GM23248 (cell line): ENCODE data around the gene MRTFB. TPM values are rescaled to one million over a fixed set of nuclear protein-coding genes. Genes with fewer than 3 reads are reported as not detected.

ENCODE experiments used
- DNase-seq: peaks from one replicate; pipeline ENCODE4 v3.0.0-alpha.2; 2015
- H2AFZ ChIP-seq: fragments of 200-600 bp; sonication (generic); 2 replicates; pipeline ENCODE4 v1.6.1; 2016; ENCODE audit warnings: antibody characterized with exemption
- H3F3A ChIP-seq: fragments of 200-600 bp; sonication (generic); 2 replicates; pipeline ENCODE4 v1.6.1; 2016; ENCODE audit warnings: mild to moderate bottlenecking, antibody characterized with exemption, mixed run types; ENCODE audit not compliant: insufficient read depth
- H3K27ac ChIP-seq: fragments of 200-600 bp; sonication (generic); 2 replicates; pipeline ENCODE4 v1.5.1; 2016; ENCODE audit warnings: mild to moderate bottlenecking
- H3K27me3 ChIP-seq: fragments of 200-600 bp; sonication (generic); replicated peaks from 2 replicates; pipeline ENCODE4 v1.6.1; 2016; ENCODE audit warnings: mild to moderate bottlenecking; ENCODE audit not compliant: insufficient read depth
- H3K36me3 ChIP-seq: fragments of 200-600 bp; sonication (generic); 2 replicates; pipeline ENCODE4 v1.6.1; 2016; ENCODE audit warnings: low read depth, mild to moderate bottlenecking
- H3K4me1 ChIP-seq: fragments of 200-600 bp; sonication (generic); 2 replicates; pipeline ENCODE4 v1.6.1; 2016; ENCODE audit warnings: mild to moderate bottlenecking; ENCODE audit not compliant: insufficient read depth
- H3K4me2 ChIP-seq: fragments of 200-600 bp; sonication (generic); one replicate; pipeline ENCODE4 v1.6.1; 2016; ENCODE audit warnings: mild to moderate bottlenecking; ENCODE audit not compliant: unreplicated experiment
- H3K4me3 ChIP-seq: fragments of 200-600 bp; sonication (generic); 2 replicates; pipeline ENCODE4 v1.5.1; 2016; ENCODE audit warnings: mild to moderate bottlenecking
- H3K79me2 ChIP-seq: fragments of 200-600 bp; sonication (generic); 2 replicates; pipeline ENCODE4 v1.6.1; 2016; ENCODE audit warnings: mild to moderate bottlenecking; ENCODE audit not compliant: insufficient read depth
- H3K9ac ChIP-seq: fragments of 200-600 bp; sonication (generic); 2 replicates; pipeline ENCODE4 v1.6.1; 2016; ENCODE audit warnings: mild to moderate bottlenecking
- H3K9me2 ChIP-seq: fragments of 200-600 bp; sonication (generic); 2 replicates; pipeline ENCODE4 v1.6.1; 2016; ENCODE audit warnings: mixed run types, mild to moderate bottlenecking, moderate library complexity; ENCODE audit not compliant: insufficient read depth
- H3K9me3 ChIP-seq: fragments of 200-600 bp; sonication (generic); one replicate; pipeline ENCODE4 v1.6.1; 2017; ENCODE audit warnings: low read depth
- H4K20me1 ChIP-seq: fragments of 200-600 bp; sonication (generic); 2 replicates; pipeline ENCODE4 v1.6.0; 2016; ENCODE audit not compliant: insufficient read depth
- EZH2 ChIP-seq: fragments of 200-600 bp; sonication (generic); IDR thresholded peaks from 2 replicates; pipeline ENCODE4 v1.6.1; 2018; ENCODE audit warnings: antibody characterized with exemption, mild to moderate bottlenecking; ENCODE audit not compliant: insufficient read depth, poor library complexity, severe bottlenecking
- EZH2phosphoT487 ChIP-seq: fragments of 200-600 bp; sonication (generic); IDR thresholded peaks from 2 replicates; pipeline ENCODE4 v1.6.1; 2018; ENCODE audit warnings: antibody characterized with exemption, moderate library complexity, mild to moderate bottlenecking, low read depth; ENCODE audit not compliant: insufficient read depth
- WGBS, 2 experiments: methylation state at CpG; one replicate each; pipeline ENCODE4 v1.1.6; 2015 to 2017; ENCODE audit warnings: low lambda C conversion rate in 2 of 2, low coverage in 1 of 2; ENCODE audit errors: missing lambda C conversion rate in 2 of 2; 5-methylcytosine and 5-hydroxymethylcytosine counted together
- in situ Hi-C: fragments of 300-500 bp; cut with MboI; formaldehyde crosslinking; loops from 2 replicates; pipeline ENCODE4 v1.15.0; 2020
- polyA plus RNA-seq: library from polyadenylated mRNA; unstranded; fragments of >200 nt; fragmentation: Nextera tagmentation; extraction: Ambion mirVana; gene quantifications from 2 replicates; pipeline ENCODE4 v1.2.1, GENCODE V29; 2016
- total RNA-seq: library from RNA; depleted of rRNA; stranded (reverse); fragments of >200 nt; shearing (Covaris generic); gene quantifications from 2 replicates; pipeline ENCODE4 v1.2.3, GENCODE V29; 2014

Gene MRTFB
- total and polyA plus RNA-seq, 2 experiments from 2014 or later, result 3.1 to 5.1 TPM

DNA sequence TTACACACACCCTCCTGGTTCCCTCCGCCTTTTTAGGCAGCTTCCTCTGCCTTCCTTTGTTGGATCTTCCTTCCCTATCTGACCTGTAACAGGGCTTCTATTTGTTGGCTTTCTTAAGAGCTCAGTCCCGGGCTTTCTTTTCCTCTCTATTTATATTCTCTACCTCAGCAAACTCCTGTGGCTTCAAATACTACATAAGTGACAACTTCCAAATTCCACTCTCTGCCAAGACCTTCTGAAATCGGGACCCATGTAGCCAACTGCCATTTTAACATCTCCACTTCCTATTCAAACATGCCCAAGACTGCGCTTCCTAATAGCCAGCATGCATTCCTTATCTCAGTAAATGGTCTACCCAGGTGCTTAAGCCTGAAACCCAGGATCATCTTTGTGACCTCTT is 128.1 kb downstream of the MRTFB start:
- no peak overlapping the region for H3K9ac ChIP-seq
- no peaks in the 10 kb centered on the region for H3K79me2 ChIP-seq

DNA sequence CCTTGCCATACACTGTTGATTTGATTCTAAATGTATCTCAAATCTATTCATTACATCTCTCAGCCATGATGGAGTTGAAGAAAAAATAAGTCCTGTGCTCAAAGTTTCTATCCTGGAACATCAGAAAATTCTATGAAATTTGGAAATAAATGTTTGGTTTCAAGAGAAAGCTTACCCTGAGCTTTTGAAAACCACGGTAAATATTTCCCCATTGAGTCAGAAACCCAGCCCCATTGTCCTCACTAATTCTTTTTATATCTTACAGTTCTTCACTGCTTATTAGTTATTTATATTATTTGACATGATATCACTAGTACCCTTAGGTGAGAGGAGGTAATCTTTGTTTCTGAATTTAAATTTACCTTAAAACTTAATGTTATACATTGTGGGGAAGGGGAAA is 128.5 kb downstream of the MRTFB start:
- no peaks in the 10 kb centered on the region for H3K79me2 ChIP-seq
- no peaks in the 10 kb centered on the region for H3K9me2 ChIP-seq
- WGBS, 2 experiments, result 92 to 98% methylated on average over 1 of the region's 1 CpG
- H2AFZ ChIP-seq, result no peak overlapping the region
- no peak for TF ChIP-seq EZH2
- TF ChIP-seq EZH2phosphoT487, result no peak
- no peaks in the 10 kb centered on the region for H3K36me3 ChIP-seq
- no peaks in the 10 kb centered on the region for H3K9me3 ChIP-seq
- no peak overlapping the region for H3K4me3 ChIP-seq
- peaks cover 8% of the 10 kb centered on the region for H3K4me1 ChIP-seq
- H3K4me2 ChIP-seq, result no peak overlapping the region
- H3K27me3 ChIP-seq, result no peaks in the 10 kb centered on the region
- H4K20me1 ChIP-seq, result no peaks in the 10 kb centered on the region
- DNase-seq, result peak; percentile 23
- in situ Hi-C loops, result loop anchor here (25.0 kb wide), 1 partner anchor 262 kb away; no protein-coding TSS in a partner anchor
- no peak overlapping the region for H3K9ac ChIP-seq
- H3K27ac ChIP-seq, result no peak overlapping the region
- no peaks in the 10 kb centered on the region for H3F3A ChIP-seq

More for the DNA sequence above, 128.1 kb downstream of the MRTFB start:
- 94 to 98% methylated on average over 4 of the region's 4 CpGs for WGBS, 2 experiments
- Histone ChIP-seq H3K4me3 (no peak overlapping the region), H3K4me1 (peaks cover 8% of the 10 kb centered on the region), H3K9me2 (no peaks in the 10 kb centered on the region), H3F3A (no peaks in the 10 kb centered on the region), H4K20me1 (no peaks in the 10 kb centered on the region), H3K27me3 (no peaks in the 10 kb centered on the region), H3K36me3 (no peaks in the 10 kb centered on the region), H3K27ac (no peak overlapping the region), H2AFZ (no peak overlapping the region), H3K4me2 (no peak overlapping the region), H3K9me3 (no peaks in the 10 kb centered on the region)
- no peak for DNase-seq
- in situ Hi-C loops, result no loop called here
- TF ChIP-seq EZH2phosphoT487 (no peak), EZH2 (no peak)

DNA sequence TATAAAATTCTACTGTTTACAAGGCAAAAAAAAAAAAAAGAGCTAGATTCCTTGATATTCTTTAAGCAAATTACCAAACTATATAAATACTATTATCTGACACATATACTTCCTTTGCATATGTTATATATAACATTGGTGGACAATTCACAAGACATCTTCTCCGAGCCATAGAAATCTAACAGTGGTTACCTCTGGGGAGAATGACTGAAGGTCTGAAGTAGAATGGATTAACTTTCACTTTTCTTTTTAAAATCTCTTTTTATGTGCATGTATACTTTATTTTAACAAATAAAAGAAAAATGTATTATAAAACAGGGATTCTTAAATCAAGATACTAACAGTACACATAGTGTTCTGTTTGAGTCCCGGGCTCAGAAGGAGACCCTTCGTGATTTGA is 131.0 kb downstream of the MRTFB start:
- Histone ChIP-seq H3K4me2 (no peak overlapping the region), H4K20me1 (no peaks in the 10 kb centered on the region), H3K27me3 (no peaks in the 10 kb centered on the region), H3K27ac (no peak overlapping the region), H3F3A (no peaks in the 10 kb centered on the region), H3K4me1 (peaks cover 8% of the 10 kb centered on the region), H3K79me2 (no peaks in the 10 kb centered on the region), H3K9me3 (no peaks in the 10 kb centered on the region), H3K4me3 (no peak overlapping the region), H3K9me2 (no peaks in the 10 kb centered on the region), H2AFZ (no peak overlapping the region), H3K36me3 (no peaks in the 10 kb centered on the region), H3K9ac (no peak overlapping the region)
- in situ Hi-C loops, result loop anchor here (25.0 kb wide), 1 partner anchor 265 kb away; no protein-coding TSS in a partner anchor
- no peak for DNase-seq
- 98% methylated on average over 3 of the region's 3 CpGs for WGBS, 2 experiments
- no peak for TF ChIP-seq EZH2
- TF ChIP-seq EZH2phosphoT487, result no peak

DNA sequence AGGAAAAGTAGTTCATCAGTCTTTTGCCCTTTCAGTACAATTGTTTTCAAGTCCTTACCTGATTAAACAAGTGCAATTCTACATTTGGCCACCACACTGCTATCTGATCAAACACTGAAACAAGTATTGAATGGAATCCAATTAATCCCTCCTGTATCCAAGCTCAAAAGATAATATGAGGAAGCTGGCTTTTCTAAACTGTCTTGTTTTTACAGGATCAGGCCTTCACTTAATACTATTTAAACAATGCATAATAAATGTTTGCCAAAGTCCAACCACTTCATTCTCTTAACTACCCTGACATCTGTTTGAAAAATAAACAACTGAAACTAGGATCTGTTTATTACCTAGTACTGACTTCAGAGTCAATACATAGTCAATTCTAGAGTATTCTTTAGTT is 131.6 kb downstream of the MRTFB start:
- Histone ChIP-seq H3K27ac (no peak overlapping the region), H4K20me1 (no peaks in the 10 kb centered on the region), H3K36me3 (no peaks in the 10 kb centered on the region), H3K4me3 (no peak overlapping the region), H3K4me2 (no peak overlapping the region), H3K9ac (no peak overlapping the region), H3K9me2 (no peaks in the 10 kb centered on the region), H3K9me3 (no peaks in the 10 kb centered on the region), H2AFZ (no peak overlapping the region), H3K4me1 (peaks cover 8% of the 10 kb centered on the region), H3K27me3 (no peaks in the 10 kb centered on the region), H3K79me2 (no peaks in the 10 kb centered on the region), H3F3A (no peaks in the 10 kb centered on the region)
- TF ChIP-seq EZH2phosphoT487, result no peak
- peak; percentile 13 for DNase-seq
- in situ Hi-C loops, result loop anchor here (25.0 kb wide), 1 partner anchor 265 kb away; no protein-coding TSS in a partner anchor

DNA sequence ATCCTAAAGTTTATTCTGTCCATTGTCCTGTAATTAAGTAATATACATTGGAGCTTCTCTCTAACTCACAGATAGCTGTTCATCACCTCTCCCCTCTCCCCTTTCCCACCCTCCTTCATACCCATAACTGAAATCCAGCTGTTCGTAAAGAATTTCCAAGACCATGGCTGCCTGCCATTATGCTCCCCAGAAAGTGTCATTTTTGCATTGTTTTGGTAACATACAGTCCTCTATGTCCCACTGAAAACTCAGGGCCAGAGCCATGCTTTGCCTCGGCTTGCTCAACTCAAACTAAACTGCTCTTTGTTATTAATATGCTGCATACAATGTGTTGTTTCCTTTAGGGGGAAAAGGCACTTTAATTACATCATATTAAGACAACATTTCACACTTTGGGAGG is 132.0 kb downstream of the MRTFB start:
- 67 to 71% methylated on average over 2 of the region's 2 CpGs for WGBS, 2 experiments
- in situ Hi-C loops, result loop anchor here (25.0 kb wide), 1 partner anchor 266 kb away; no protein-coding TSS in a partner anchor
- no peak for TF ChIP-seq EZH2
- no peak for TF ChIP-seq EZH2phosphoT487
- Histone ChIP-seq H3K9me2 (no peaks in the 10 kb centered on the region), H3K79me2 (no peaks in the 10 kb centered on the region), H3K9me3 (no peaks in the 10 kb centered on the region), H3K4me1 (peaks cover 8% of the 10 kb centered on the region), H3K27me3 (no peaks in the 10 kb centered on the region), H2AFZ (no peak overlapping the region), H3K4me2 (no peak overlapping the region), H3K4me3 (no peak overlapping the region), H3K36me3 (no peaks in the 10 kb centered on the region), H3F3A (no peaks in the 10 kb centered on the region), H3K9ac (no peak overlapping the region), H4K20me1 (no peaks in the 10 kb centered on the region), H3K27ac (no peak overlapping the region)
- DNase-seq, result no peak
